T-helper 1 cell treated with Interleukin-12 subunit alpha and Interleukin-12 subunit beta and Interleukin-4 antibody, amounts not matched to agents 30 μg/mL and 1 μg/mL, for 36 hours (primary cell): Measurements from ENCODE around the gene IP6K3.
A peak's percentile ranks its signal among the peaks of the same experiment; 100 is the strongest.

Experiments used
- H3K27ac Mint-ChIP-seq: one replicate; pipeline ENCODE4 v1.8.0; 2021; ENCODE audit warnings: mild to moderate bottlenecking, mixed read lengths
- H3K27me3 Mint-ChIP-seq: one replicate; pipeline ENCODE4 v1.8.0; 2021; ENCODE audit warnings: low read depth, mixed read lengths
- H3K36me3 Mint-ChIP-seq: one replicate; pipeline ENCODE4 v1.8.0; 2021; ENCODE audit warnings: low read depth, mixed read lengths
- H3K4me1 Mint-ChIP-seq: one replicate; pipeline ENCODE4 v1.8.0; 2021; ENCODE audit warnings: low read depth, mixed read lengths
- H3K4me3 Mint-ChIP-seq: one replicate; pipeline ENCODE4 v1.8.0; 2021; ENCODE audit warnings: mild to moderate bottlenecking, moderate library complexity, mixed read lengths
- H3K9me3 Mint-ChIP-seq: one replicate; pipeline ENCODE4 v1.8.0; 2021; ENCODE audit warnings: mixed read lengths

Gene IP6K3

DNA sequence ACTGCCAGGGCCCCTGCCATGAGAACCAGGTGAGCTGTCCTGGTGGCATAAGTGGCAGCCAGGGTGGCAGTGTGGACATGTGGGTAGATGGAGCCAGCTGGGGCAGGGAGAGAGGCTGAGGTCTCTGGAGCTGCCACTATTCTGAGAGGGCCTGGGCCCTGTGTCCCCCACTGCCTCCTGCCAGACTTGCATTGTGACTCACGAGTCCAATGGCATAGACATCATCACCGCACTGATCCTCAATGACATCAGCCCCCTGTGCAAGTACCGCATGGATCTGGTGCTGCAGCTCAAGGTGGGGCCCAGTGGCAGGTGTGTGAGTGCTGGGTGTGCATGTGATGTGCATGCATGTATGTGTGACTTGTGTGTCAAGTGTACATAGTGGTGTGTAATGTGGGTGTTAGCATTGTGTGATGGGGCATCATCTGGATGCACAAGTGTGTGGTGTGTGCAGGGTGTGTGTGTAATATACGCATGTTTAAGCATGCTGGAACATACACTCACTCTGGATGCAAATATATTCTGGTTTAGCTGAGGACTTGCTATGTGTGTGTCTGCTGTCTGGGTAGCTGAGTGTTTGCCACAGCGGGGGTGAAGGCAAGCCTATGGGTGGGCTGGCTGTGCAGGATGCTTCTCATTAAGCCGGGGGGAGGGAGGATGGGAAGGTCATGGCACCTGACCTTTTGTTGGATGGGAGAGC, 60.3 kb downstream of the IP6K3 start:
- Mint-ChIP-seq H3K9me3 (no peaks in the 10 kb centered on the region), H3K4me3 (no peak overlapping the region), H3K4me1 (peaks cover 17% of the 10 kb centered on the region), H3K36me3 (peaks cover 31% of the 10 kb centered on the region), H3K27me3 (no peaks in the 10 kb centered on the region), H3K27ac (peak overlapping the region; percentile 73)

- no peaks in the 10 kb centered on the region for H3K9me3 Mint-ChIP-seq
- no peak overlapping the region for H3K27ac Mint-ChIP-seq
- H3K4me3 Mint-ChIP-seq, result no peak overlapping the region
- H3K4me1 Mint-ChIP-seq, result peaks cover 14% of the 10 kb centered on the region
- H3K36me3 Mint-ChIP-seq, result peaks cover 25% of the 10 kb centered on the region
- no peaks in the 10 kb centered on the region for H3K27me3 Mint-ChIP-seq
These were observed 61.1 kb downstream of the IP6K3 start for GRCh38 chr6:33685411-33686224.

- Mint-ChIP-seq H3K4me3 (no peak overlapping the region), H3K4me1 (peaks cover 14% of the 10 kb centered on the region), H3K36me3 (peaks cover 30% of the 10 kb centered on the region), H3K27me3 (no peaks in the 10 kb centered on the region), H3K27ac (no peak overlapping the region), H3K9me3 (no peaks in the 10 kb centered on the region)
These were observed 61.7 kb downstream of the IP6K3 start for GRCh38 chr6:33684983-33685382.

DNA sequence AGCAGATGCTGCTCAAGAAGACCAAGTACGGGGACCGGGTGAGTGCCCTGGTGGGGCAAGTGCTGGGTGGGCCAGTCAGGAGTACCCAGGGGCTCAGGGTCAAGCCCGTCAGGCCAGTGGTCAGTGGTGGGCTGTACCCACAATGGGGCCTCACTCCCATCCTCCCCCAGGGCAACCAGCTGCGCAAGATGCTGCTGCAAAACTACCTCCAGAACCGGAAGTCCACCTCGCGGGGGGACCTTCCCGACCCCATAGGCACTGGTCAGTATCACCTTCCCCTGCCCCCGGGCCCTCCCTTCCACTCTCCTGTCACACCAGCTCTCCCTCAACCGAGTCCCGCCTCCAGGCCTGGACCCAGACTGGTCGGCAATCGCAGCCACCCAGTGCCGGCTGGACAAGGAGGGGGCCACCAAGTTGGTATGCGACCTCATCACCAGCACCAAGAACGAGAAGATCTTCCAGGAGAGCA, 62.2 kb downstream of the IP6K3 start:
- H3K4me1 Mint-ChIP-seq, result peaks cover 14% of the 10 kb centered on the region
- H3K36me3 Mint-ChIP-seq, result peaks cover 32% of the 10 kb centered on the region
- no peak overlapping the region for H3K27ac Mint-ChIP-seq
- H3K27me3 Mint-ChIP-seq, result no peaks in the 10 kb centered on the region
- no peak overlapping the region for H3K4me3 Mint-ChIP-seq
- H3K9me3 Mint-ChIP-seq, result no peaks in the 10 kb centered on the region

DNA sequence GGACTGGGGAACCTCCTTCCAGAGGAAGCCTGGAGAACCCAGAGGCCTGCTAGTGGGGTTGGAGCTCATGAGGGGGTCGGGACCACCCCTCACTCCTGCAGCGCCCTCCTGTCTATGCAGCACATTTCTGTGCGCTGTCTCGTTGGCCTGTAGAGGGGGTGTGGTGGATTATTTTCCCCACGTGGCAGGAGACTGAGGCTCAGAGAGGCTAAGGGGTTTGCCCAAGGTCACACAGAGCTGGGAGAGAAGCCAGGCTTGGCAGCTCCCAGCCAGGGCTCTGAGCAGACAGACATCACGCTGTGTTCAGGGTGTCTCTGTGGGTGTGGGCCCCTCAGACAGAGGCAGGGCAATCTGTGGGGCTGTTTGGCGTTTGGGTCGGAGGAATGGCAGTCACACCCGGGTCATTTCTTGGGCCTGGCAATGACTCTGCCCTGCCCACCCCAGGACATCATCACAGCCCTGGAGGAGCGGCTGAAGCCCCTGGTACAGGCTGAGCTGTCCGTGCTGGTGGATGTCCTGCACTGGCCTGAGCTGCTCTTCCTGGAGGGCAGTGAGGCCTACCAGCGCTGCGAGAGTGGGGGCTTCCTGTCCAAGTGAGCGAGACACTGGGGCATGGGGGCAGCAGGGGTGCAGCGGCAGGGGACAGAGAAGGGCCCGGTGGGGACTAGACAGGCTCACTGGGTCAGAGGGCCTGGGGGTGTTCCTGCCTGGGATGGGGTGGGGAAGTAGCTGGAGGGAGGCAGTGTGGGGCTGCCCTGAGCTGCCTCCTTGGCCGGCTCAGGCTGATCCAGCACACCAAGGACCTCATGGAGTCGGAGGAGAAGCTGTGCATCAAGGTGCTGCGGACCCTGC, 62.9 kb downstream of the IP6K3 start:
- Mint-ChIP-seq H3K36me3 (peaks cover 35% of the 10 kb centered on the region), H3K27ac (no peak overlapping the region), H3K27me3 (no peaks in the 10 kb centered on the region), H3K4me3 (no peak overlapping the region), H3K4me1 (peaks cover 14% of the 10 kb centered on the region), H3K9me3 (no peaks in the 10 kb centered on the region)

DNA sequence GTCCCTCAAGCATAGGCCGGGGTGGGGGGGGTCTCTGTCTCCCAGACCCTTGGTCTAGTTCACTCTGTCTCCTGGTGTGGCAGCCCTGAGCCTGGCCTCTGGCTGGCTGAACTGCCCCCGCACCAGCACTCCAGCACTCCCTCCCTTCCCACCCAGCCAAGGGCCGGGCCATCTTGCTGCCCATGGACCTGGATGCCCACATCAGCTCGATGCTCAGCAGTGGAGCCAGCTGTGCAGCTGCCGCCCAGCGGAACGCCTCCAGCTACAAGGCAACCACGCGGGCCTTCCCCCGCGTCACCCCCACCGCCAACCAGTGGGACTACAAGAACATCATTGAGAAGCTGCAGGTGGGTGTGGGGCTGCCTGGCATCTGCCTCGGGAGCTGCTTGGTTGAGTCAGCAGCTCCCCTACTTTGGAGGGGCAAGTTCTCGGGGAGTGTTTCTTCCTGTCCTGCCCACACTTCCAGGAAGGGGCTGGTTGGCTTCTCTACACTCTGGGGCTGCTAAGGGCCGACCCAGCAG, 63.6 kb downstream of the IP6K3 start:
- no peaks in the 10 kb centered on the region for H3K9me3 Mint-ChIP-seq
- peaks cover 14% of the 10 kb centered on the region for H3K4me1 Mint-ChIP-seq
- no peak overlapping the region for H3K27ac Mint-ChIP-seq
- no peaks in the 10 kb centered on the region for H3K27me3 Mint-ChIP-seq
- peaks cover 36% of the 10 kb centered on the region for H3K36me3 Mint-ChIP-seq
- no peak overlapping the region for H3K4me3 Mint-ChIP-seq

DNA sequence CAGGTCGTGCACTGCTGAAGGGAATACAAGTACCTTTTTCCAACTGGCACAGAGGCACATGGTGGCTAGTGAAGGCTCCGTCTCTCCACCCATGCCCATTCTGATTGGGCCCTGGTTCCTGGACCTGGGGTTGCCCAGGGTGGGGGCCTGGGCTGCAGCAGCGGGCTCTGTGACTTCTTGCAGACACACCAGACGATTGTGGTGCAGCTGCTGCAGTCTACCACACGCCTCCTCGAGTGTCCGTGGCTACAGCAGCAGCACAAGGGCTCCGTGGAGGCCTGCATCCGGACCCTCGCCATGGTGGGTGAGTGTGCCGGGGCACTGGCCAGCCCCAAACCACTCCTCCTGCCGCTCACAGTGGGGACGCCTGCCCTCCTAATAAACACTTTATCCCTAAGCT, 64.4 kb downstream of the IP6K3 start:
- Mint-ChIP-seq H3K4me1 (peaks cover 16% of the 10 kb centered on the region), H3K9me3 (no peaks in the 10 kb centered on the region), H3K4me3 (no peak overlapping the region), H3K27ac (no peak overlapping the region), H3K36me3 (peaks cover 44% of the 10 kb centered on the region), H3K27me3 (no peaks in the 10 kb centered on the region)

DNA sequence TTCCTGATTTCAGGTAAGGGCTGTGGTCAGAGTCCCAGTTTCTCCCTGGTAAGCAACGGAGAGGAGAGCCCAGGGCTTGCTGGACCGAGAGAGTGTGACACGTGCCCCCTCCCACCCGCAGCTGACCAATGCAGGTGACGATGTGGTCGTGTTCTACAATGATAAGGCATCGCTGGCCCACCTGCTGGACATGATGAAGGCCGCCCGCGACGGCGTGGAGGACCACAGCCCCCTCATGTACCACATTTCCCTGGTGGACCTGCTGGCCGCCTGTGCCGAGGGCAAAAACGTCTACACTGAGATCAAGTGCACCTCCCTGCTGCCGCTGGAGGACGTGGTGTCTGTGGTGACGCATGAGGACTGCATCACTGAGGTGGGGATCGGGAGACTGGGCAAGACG, 66.9 kb downstream of the IP6K3 start:
- no peak overlapping the region for H3K4me3 Mint-ChIP-seq
- peaks cover 16% of the 10 kb centered on the region for H3K4me1 Mint-ChIP-seq
- no peak overlapping the region for H3K27ac Mint-ChIP-seq
- no peaks in the 10 kb centered on the region for H3K27me3 Mint-ChIP-seq
- H3K36me3 Mint-ChIP-seq, result peaks cover 34% of the 10 kb centered on the region
- H3K9me3 Mint-ChIP-seq, result no peaks in the 10 kb centered on the region

- Mint-ChIP-seq H3K27me3 (no peaks in the 10 kb centered on the region), H3K4me3 (no peak overlapping the region), H3K27ac (no peak overlapping the region), H3K9me3 (no peaks in the 10 kb centered on the region), H3K4me1 (peaks cover 15% of the 10 kb centered on the region), H3K36me3 (peaks cover 31% of the 10 kb centered on the region)
These were observed 67.7 kb downstream of the IP6K3 start for GRCh38 chr6:33678932-33679490.

GRCh38 chr6:33678233-33678931, 68.3 kb downstream of the IP6K3 start:
- Mint-ChIP-seq H3K36me3 (peaks cover 32% of the 10 kb centered on the region), H3K4me1 (peaks cover 11% of the 10 kb centered on the region), H3K4me3 (no peak overlapping the region), H3K27me3 (no peaks in the 10 kb centered on the region), H3K9me3 (no peaks in the 10 kb centered on the region), H3K27ac (no peak overlapping the region)

DNA sequence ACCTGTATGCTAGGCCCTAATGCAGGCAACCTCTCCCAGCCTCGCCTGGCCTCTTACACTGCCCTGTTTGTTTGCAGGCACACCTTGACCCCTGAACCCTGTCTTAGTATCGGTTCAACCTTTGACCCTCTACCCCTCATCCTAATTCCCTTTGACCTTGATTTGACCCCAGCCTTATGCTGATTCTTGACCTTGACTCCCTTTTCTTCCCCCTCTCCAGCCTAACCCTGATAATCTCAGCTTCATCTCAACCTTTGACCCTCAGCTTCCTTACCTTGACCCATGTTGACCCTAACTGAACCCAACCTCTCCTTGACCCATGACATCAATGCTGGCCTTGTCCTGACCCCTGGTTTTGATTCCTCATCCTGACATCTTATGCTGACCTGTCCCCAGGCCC, 69.0 kb downstream of the IP6K3 start:
- Mint-ChIP-seq H3K4me3 (no peak overlapping the region), H3K27ac (no peak overlapping the region), H3K36me3 (peaks cover 33% of the 10 kb centered on the region), H3K27me3 (no peaks in the 10 kb centered on the region), H3K4me1 (peaks cover 4% of the 10 kb centered on the region), H3K9me3 (no peaks in the 10 kb centered on the region)

- peaks cover 33% of the 10 kb centered on the region for H3K36me3 Mint-ChIP-seq
- H3K4me3 Mint-ChIP-seq, result no peak overlapping the region
- H3K27me3 Mint-ChIP-seq, result no peaks in the 10 kb centered on the region
- no peak overlapping the region for H3K27ac Mint-ChIP-seq
- no peaks in the 10 kb centered on the region for H3K9me3 Mint-ChIP-seq
- H3K4me1 Mint-ChIP-seq, result peaks cover 2% of the 10 kb centered on the region
These were observed 69.5 kb downstream of the IP6K3 start for GRCh38 chr6:33677143-33677660.

- Mint-ChIP-seq H3K9me3 (no peaks in the 10 kb centered on the region), H3K36me3 (peaks cover 37% of the 10 kb centered on the region), H3K27ac (no peak overlapping the region), H3K4me3 (no peak overlapping the region), H3K4me1 (peaks cover 2% of the 10 kb centered on the region), H3K27me3 (no peaks in the 10 kb centered on the region)
These were observed 70.1 kb downstream of the IP6K3 start for GRCh38 chr6:33676416-33677142.
